NT2/D1 (cell line): ENCODE data around the gene RB1.

Experiments
- SUZ12 ChIP-seq: IDR thresholded peaks from 2 replicates; pipeline ENCODE4 v1.6.1; 2011; ENCODE audit not compliant: insufficient read length, insufficient read depth; ENCODE audit errors: extremely low read depth
- ZNF274 ChIP-seq: IDR thresholded peaks from 2 replicates; pipeline ENCODE4 v1.6.1; 2011; ENCODE audit warnings: mild to moderate bottlenecking, low read depth, low read length

GRCh38 chr13:48436661-48437288 is 133.2 kb downstream of the RB1 start:
- TF ChIP-seq ZNF274 (no peak), SUZ12 (no peak)
